ENCODE results near the gene GABRG2.

GABRG2 gene

GRCh38 chr5:162196351-162196750, 128.8 kb downstream of the GABRG2 start:
- DNase-seq, result no peak

- DNase-seq, result no peak
These were observed 134.8 kb downstream of the GABRG2 start for GRCh38 chr5:162202285-162202880.
